A549 (cell line): Measurements from ENCODE around the gene MATN4. TPM values are rescaled to one million over a fixed set of nuclear protein-coding genes. Genes with fewer than 3 reads are reported as not detected.

Source experiments
- CBX2 ChIP-seq: fragments of 200-600 bp; sonication (generic); IDR thresholded peaks from 2 replicates; pipeline ENCODE4 v1.6.1; 2016; ENCODE audit warnings: low read depth, mild to moderate bottlenecking, borderline replicate concordance
- CBX8 ChIP-seq: fragments of 200-600 bp; sonication (generic); IDR thresholded peaks from 2 replicates; pipeline ENCODE4 v1.6.1; 2016
- EHF ChIP-seq: fragments of 250-450 bp; sonication (Bioruptor Pico); IDR thresholded peaks from 2 replicates; pipeline ENCODE4 v1.5.0; 2020; ENCODE audit warnings: mild to moderate bottlenecking
- EP300 ChIP-seq, 2 experiments: fragments of >200 bp; sonication (Bioruptor Twin); formaldehyde crosslinking; IDR thresholded peaks; 2 replicates in 1 of 2; 3 replicates in 1 of 2; pipeline ENCODE4 v1.6.1; 2016 to 2017
- FOSL2 ChIP-seq, 2 experiments: fragments of 450-650 bp in 1 of 2; fragments of >200 bp in 1 of 2; sonication (Bioruptor Twin) in 1 of 2; formaldehyde crosslinking; IDR thresholded peaks; 2 replicates each; pipeline versions ENCODE4 v1.5.0 to v1.6.1; 2016 to 2020; ENCODE audit warnings: mild to moderate bottlenecking in 1 of 2, moderate library complexity in 1 of 2
- FOXS1 ChIP-seq: fragments of 250-450 bp; sonication (Bioruptor Pico); IDR thresholded peaks from 2 replicates; pipeline ENCODE4 v1.5.0; 2020; ENCODE audit warnings: mild to moderate bottlenecking, moderate library complexity
- KDM1A ChIP-seq: fragments of 200-600 bp; sonication (generic); IDR thresholded peaks from 2 replicates; pipeline ENCODE4 v1.6.1; 2016; ENCODE audit warnings: low read depth, mild to moderate bottlenecking
- MAFK ChIP-seq: fragments of 450-650 bp; IDR thresholded peaks from 2 replicates; pipeline ENCODE4 v1.6.1; 2014; ENCODE audit not compliant: partially characterized antibody
- MAZ ChIP-seq: fragments of 150-350 bp; IDR thresholded peaks from 2 replicates; pipeline ENCODE4 v1.6.1; 2014; ENCODE audit warnings: antibody characterized with exemption, low read depth, low read length, borderline replicate concordance
- MYC ChIP-seq: IDR thresholded peaks from 2 replicates; pipeline ENCODE4 v1.6.1; 2012; ENCODE audit warnings: mild to moderate bottlenecking, inconsistent platforms, low read length, improper control_type of control experiment, borderline replicate concordance
- NR3C1 ChIP-seq: fragments of >200 bp; sonication (Bioruptor Twin); formaldehyde crosslinking; IDR thresholded peaks from 3 replicates; pipeline ENCODE4 v1.6.1; 2017
- PHF8 ChIP-seq: fragments of 200-600 bp; sonication (generic); IDR thresholded peaks from 2 replicates; pipeline ENCODE4 v1.6.1; 2016; ENCODE audit warnings: low read depth, mild to moderate bottlenecking, antibody characterized with exemption, moderate library complexity, borderline replicate concordance
- POLR2AphosphoS2 ChIP-seq: conservative IDR thresholded peaks from 2 replicates; pipeline ENCODE4 v1.6.1; 2012; ENCODE audit warnings: low read length, improper control_type of control experiment, inconsistent platforms
- RFX5 ChIP-seq: fragments of 450-650 bp; IDR thresholded peaks from 2 replicates; pipeline ENCODE4 v1.7.1; 2014; ENCODE audit warnings: antibody characterized with exemption, mild to moderate bottlenecking, moderate library complexity
- TFCP2L1 ChIP-seq: fragments of 250-450 bp; sonication (Bioruptor Pico); IDR thresholded peaks from 2 replicates; pipeline ENCODE4 v1.5.0; 2021; ENCODE audit warnings: mild to moderate bottlenecking
- TP53 ChIP-seq: fragments of 250-450 bp; sonication (Bioruptor Pico); IDR thresholded peaks from 2 replicates; pipeline ENCODE4 v1.5.0; 2021; ENCODE audit warnings: mild to moderate bottlenecking, moderate library complexity
- ZFP36 ChIP-seq: fragments of 450-650 bp; IDR thresholded peaks from 2 replicates; pipeline ENCODE4 v1.6.1; 2014; ENCODE audit warnings: borderline replicate concordance; ENCODE audit not compliant: partially characterized antibody
- polyA plus RNA-seq, 4 experiments: library from polyadenylated mRNA; depleted of rRNA in 3 of 4; stranded (reverse); fragments of >200 nt; fragmentation: RNase III in 1 of 4; extraction: RNeasy Plus Mini Kit Qiagen cat#74134 plus additional on column Dnase treatment in 1 of 4; gene quantifications; 2 replicates in 3 of 4; 3 replicates in 1 of 4; pipeline ENCODE4 v1.2.3, GENCODE V29; 2011 to 2017
- TF ChIP-seq, protein P1 (sequence below): fragments of 150-350 bp; IDR thresholded peaks from 2 replicates; pipeline ENCODE4 v1.6.1; 2014; ENCODE audit warnings: low read depth, mild to moderate bottlenecking, low read length
- TF ChIP-seq, protein P2 (sequence below): IDR thresholded peaks from 2 replicates; pipeline ENCODE4 v1.6.1; 2012
- TF ChIP-seq, protein P3 (sequence below): fragments of >200 bp; sonication (Bioruptor Twin); formaldehyde crosslinking; IDR thresholded peaks from 3 replicates; pipeline ENCODE4 v1.5.1; 2016
- TF ChIP-seq, protein P4 (sequence below): fragments of 250-450 bp; sonication (Bioruptor Pico); IDR thresholded peaks from 2 replicates; pipeline ENCODE4 v1.5.0; 2020; ENCODE audit warnings: low read depth, mild to moderate bottlenecking, moderate library complexity
- TF ChIP-seq, protein P5 (sequence below): fragments of >200 bp; sonication (Bioruptor Twin); formaldehyde crosslinking; IDR thresholded peaks from 2 replicates; pipeline ENCODE4 v1.6.1; 2016
- TF ChIP-seq, protein P6 (sequence below): fragments of >200 bp; sonication (Bioruptor Twin); formaldehyde crosslinking; IDR thresholded peaks from 3 replicates; pipeline ENCODE4 v1.6.1; 2016

Gene MATN4
- polyA plus RNA-seq, 2 of the 4 experiments (the other 2 are of a cell fraction): 0.04 to 0.05 TPM

DNA sequence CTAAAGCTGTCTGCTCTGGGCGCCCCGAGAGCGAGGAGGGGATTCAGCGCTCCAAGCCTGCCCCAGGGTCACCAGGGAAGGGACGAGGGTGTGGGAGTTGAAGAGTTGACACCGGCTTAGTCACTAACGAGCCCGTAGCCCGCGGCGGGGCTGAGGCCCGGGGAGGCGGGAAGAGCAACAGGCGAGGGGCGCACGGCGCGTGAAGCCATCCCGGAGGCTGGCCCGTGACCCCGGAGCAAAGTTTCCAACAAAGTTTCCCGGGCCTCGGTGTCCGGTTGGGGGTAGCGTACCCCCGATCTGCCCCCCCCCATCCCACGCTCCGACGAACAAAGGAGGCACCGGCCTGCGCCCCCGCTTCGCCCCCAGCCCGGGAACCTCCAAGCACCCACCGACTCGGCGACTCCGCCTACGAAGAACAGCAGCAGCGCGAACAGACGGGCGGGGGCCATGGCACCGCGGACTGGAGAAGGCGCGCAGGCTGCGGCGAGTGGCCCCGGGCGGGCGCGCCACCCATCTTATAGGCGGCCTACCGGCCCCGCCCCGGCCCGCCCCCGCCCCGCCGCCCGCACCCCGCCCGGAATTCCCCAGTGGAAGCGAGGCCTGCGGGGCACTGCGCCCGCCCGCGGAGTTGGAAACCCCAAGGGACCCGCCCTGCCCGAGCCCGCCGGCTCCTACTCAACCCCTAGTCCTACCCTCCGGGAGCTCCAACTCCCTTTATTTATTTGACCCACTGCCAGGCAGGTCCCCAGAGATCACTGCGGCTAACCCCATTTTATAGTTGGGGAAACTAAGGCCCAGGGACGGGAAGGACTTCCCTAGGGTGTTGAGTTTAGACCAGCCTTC is 40.1 kb upstream of the MATN4 start, which contains the start of gene SDC4 (continued):
- TF ChIP-seq, protein P1, sequence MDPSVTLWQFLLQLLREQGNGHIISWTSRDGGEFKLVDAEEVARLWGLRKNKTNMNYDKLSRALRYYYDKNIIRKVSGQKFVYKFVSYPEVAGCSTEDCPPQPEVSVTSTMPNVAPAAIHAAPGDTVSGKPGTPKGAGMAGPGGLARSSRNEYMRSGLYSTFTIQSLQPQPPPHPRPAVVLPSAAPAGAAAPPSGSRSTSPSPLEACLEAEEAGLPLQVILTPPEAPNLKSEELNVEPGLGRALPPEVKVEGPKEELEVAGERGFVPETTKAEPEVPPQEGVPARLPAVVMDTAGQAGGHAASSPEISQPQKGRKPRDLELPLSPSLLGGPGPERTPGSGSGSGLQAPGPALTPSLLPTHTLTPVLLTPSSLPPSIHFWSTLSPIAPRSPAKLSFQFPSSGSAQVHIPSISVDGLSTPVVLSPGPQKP: no peak
- TF ChIP-seq FOSL2 (IDR thresholded peaks at IDR 0.05) (no peak), FOSL2 (CRISPR knock-in tag; IDR thresholded peaks at IDR 0.05) (no peak), EHF (CRISPR knock-in tag) (no peak), NR3C1 (no peak), CBX8 (no peak), TP53 (no peak), MAFK (no peak), RFX5 (no peak), TFCP2L1 (CRISPR knock-in tag) (no peak), KDM1A (peak; percentile 85), POLR2AphosphoS2 (no peak), CBX2 (no peak), MAZ (no peak), MYC (no peak), PHF8 (peak; percentile 94), ZFP36 (no peak), EP300 (IDR thresholded peaks at IDR 0.05) (no peak), FOXS1 (CRISPR knock-in tag) (no peak)
- TF ChIP-seq, protein P2, sequence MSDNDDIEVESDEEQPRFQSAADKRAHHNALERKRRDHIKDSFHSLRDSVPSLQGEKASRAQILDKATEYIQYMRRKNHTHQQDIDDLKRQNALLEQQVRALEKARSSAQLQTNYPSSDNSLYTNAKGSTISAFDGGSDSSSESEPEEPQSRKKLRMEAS: peak; percentile 43; the same call in 1 of the 2 replicates
- TF ChIP-seq, protein P3, sequence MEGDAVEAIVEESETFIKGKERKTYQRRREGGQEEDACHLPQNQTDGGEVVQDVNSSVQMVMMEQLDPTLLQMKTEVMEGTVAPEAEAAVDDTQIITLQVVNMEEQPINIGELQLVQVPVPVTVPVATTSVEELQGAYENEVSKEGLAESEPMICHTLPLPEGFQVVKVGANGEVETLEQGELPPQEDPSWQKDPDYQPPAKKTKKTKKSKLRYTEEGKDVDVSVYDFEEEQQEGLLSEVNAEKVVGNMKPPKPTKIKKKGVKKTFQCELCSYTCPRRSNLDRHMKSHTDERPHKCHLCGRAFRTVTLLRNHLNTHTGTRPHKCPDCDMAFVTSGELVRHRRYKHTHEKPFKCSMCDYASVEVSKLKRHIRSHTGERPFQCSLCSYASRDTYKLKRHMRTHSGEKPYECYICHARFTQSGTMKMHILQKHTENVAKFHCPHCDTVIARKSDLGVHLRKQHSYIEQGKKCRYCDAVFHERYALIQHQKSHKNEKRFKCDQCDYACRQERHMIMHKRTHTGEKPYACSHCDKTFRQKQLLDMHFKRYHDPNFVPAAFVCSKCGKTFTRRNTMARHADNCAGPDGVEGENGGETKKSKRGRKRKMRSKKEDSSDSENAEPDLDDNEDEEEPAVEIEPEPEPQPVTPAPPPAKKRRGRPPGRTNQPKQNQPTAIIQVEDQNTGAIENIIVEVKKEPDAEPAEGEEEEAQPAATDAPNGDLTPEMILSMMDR: no peak
- TF ChIP-seq, protein P4, sequence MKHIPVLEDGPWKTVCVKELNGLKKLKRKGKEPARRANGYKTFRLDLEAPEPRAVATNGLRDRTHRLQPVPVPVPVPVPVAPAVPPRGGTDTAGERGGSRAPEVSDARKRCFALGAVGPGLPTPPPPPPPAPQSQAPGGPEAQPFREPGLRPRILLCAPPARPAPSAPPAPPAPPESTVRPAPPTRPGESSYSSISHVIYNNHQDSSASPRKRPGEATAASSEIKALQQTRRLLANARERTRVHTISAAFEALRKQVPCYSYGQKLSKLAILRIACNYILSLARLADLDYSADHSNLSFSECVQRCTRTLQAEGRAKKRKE (CRISPR knock-in tag): no peak
- TF ChIP-seq, protein P5, sequence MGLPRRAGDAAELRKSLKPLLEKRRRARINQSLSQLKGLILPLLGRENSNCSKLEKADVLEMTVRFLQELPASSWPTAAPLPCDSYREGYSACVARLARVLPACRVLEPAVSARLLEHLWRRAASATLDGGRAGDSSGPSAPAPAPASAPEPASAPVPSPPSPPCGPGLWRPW: no peak
- TF ChIP-seq, protein P6, sequence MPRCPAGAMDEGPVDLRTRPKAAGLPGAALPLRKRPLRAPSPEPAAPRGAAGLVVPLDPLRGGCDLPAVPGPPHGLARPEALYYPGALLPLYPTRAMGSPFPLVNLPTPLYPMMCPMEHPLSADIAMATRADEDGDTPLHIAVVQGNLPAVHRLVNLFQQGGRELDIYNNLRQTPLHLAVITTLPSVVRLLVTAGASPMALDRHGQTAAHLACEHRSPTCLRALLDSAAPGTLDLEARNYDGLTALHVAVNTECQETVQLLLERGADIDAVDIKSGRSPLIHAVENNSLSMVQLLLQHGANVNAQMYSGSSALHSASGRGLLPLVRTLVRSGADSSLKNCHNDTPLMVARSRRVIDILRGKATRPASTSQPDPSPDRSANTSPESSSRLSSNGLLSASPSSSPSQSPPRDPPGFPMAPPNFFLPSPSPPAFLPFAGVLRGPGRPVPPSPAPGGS: peak; percentile 94; the same call in 2 of the 3 replicates
- TF ChIP-seq, all 56 proteins: peak for 9
